KMS-11 (cell line): ENCODE measurements around the gene MRTO4.

Experiments
- H2AFZ ChIP-seq: fragments of 200-600 bp; sonication (generic); 2 replicates; pipeline ENCODE4 v1.6.1; 2016; ENCODE audit warnings: antibody characterized with exemption, mixed run types, low read depth
- H3K27ac ChIP-seq: fragments of 200-600 bp; sonication (generic); 2 replicates; pipeline ENCODE4 v1.6.1; 2016; ENCODE audit warnings: mild to moderate bottlenecking, mixed run types
- H3K27me3 ChIP-seq: fragments of 200-600 bp; sonication (generic); 2 replicates; pipeline ENCODE4 v1.6.1; 2017; ENCODE audit warnings: mild to moderate bottlenecking, low read depth, mixed run types, moderate library complexity; ENCODE audit not compliant: insufficient read depth
- H3K36me3 ChIP-seq: fragments of 200-600 bp; sonication (generic); 2 replicates; pipeline ENCODE4 v1.6.1; 2017; ENCODE audit warnings: mild to moderate bottlenecking, mixed run types; ENCODE audit not compliant: insufficient read depth
- H3K4me1 ChIP-seq: fragments of 200-600 bp; sonication (generic); 2 replicates; pipeline ENCODE4 v1.6.1; 2016; ENCODE audit warnings: mild to moderate bottlenecking, low read depth, mixed run types; ENCODE audit not compliant: poor library complexity, severe bottlenecking
- H3K4me2 ChIP-seq: fragments of 200-600 bp; sonication (generic); 2 replicates; pipeline ENCODE4 v1.7.0; 2016; ENCODE audit warnings: mild to moderate bottlenecking, mixed run types
- H3K4me3 ChIP-seq: fragments of 200-600 bp; sonication (generic); IDR thresholded peaks from 2 replicates; pipeline ENCODE4 v1.6.1; 2017; ENCODE audit warnings: low read depth, low read length, mixed read lengths; ENCODE audit not compliant: insufficient read depth
- H3K79me2 ChIP-seq: fragments of 200-600 bp; sonication (generic); 2 replicates; pipeline ENCODE4 v1.6.1; 2016; ENCODE audit warnings: low read depth, mixed run types; ENCODE audit not compliant: insufficient read depth
- H3K9ac ChIP-seq: fragments of 200-600 bp; sonication (generic); 2 replicates; pipeline ENCODE4 v1.6.1; 2016; ENCODE audit warnings: mild to moderate bottlenecking, mixed run types
- H4K20me1 ChIP-seq: fragments of 200-600 bp; sonication (generic); 2 replicates; pipeline ENCODE4 v1.6.1; 2016; ENCODE audit warnings: mild to moderate bottlenecking, mixed run types; ENCODE audit not compliant: insufficient read depth
- TF ChIP-seq, protein P1 (sequence below): fragments of 200-600 bp; sonication (generic); conservative IDR thresholded peaks from 2 replicates; pipeline ENCODE4 v1.6.1; 2017; ENCODE audit warnings: low read depth, mild to moderate bottlenecking, antibody characterized with exemption, low read length, moderate library complexity, mixed read lengths

The MRTO4 gene

DNA sequence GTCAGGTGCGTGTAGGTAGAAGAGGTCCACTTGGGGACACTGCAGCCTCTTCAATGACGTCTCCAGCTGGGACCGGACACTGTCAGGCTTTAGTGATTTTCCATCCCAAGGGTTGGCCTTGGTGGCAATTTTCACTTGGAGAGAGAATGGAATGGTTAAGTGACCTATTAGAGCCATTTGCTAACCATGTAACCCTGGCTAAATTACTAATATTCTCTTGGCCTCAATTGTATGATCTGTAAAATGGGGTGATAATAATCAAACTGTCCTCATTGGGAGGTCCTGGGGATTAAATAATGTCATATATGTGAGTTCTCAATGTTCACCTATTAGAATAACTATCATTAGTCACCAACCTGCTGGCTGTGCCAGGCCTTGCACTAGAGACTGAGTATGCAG, 56.9 kb downstream of the MRTO4 start:
- Histone ChIP-seq H3K27me3 (no peaks in the 10 kb centered on the region), H3K36me3 (no peaks in the 10 kb centered on the region), H4K20me1 (no peaks in the 10 kb centered on the region), H2AFZ (no peak overlapping the region), H3K9ac (no peak overlapping the region), H3K79me2 (no peaks in the 10 kb centered on the region), H3K27ac (no peak overlapping the region), H3K4me2 (no peak overlapping the region), H3K4me3 (no peak overlapping the region), H3K4me1 (peaks cover 16% of the 10 kb centered on the region)
- TF ChIP-seq, protein P1, sequence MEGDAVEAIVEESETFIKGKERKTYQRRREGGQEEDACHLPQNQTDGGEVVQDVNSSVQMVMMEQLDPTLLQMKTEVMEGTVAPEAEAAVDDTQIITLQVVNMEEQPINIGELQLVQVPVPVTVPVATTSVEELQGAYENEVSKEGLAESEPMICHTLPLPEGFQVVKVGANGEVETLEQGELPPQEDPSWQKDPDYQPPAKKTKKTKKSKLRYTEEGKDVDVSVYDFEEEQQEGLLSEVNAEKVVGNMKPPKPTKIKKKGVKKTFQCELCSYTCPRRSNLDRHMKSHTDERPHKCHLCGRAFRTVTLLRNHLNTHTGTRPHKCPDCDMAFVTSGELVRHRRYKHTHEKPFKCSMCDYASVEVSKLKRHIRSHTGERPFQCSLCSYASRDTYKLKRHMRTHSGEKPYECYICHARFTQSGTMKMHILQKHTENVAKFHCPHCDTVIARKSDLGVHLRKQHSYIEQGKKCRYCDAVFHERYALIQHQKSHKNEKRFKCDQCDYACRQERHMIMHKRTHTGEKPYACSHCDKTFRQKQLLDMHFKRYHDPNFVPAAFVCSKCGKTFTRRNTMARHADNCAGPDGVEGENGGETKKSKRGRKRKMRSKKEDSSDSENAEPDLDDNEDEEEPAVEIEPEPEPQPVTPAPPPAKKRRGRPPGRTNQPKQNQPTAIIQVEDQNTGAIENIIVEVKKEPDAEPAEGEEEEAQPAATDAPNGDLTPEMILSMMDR = no peak

DNA sequence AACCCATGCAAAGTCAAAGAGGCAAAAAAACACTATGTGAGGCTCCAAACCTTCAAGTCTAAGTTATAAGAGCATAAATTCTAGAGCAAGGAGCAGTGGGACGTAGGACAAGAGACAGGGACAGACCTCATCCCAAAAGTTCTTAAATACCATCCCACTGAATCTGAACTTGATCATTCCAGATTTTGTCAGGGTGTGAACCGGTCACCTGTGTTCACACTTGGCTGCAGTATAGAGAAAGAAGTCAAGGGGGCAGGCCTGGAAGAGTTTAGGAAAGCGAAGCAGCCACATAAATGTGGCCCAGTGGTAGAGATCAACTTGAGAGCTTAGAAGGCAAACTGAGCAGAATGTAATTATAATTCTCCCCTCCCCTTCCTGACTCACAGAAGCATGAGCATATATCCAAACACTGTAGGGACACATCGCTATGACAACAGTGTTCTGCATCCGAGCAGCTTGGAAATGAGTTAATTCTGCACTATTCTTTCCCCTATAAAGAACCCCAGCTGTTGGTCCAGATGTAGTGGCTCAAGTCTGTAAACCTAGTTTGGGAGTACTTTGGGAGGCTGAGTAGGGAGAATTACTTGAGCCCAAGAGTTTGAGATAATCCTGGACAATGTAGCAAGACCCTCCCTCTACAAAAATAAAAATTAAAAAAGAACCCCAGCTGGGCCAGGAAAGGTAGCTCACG, 57.7 kb downstream of the MRTO4 start:
- H3K27ac ChIP-seq = no peak overlapping the region

More for the DNA sequence above, 57.7 kb downstream of the MRTO4 start:
- H3K4me1 ChIP-seq = peaks cover 16% of the 10 kb centered on the region
- H4K20me1 ChIP-seq = no peaks in the 10 kb centered on the region
- H3K36me3 ChIP-seq = no peaks in the 10 kb centered on the region
- H3K27me3 ChIP-seq = no peaks in the 10 kb centered on the region
- H3K4me3 ChIP-seq = no peak overlapping the region
- H3K79me2 ChIP-seq = no peaks in the 10 kb centered on the region
- no peak overlapping the region for H3K9ac ChIP-seq
- H3K4me2 ChIP-seq = no peak overlapping the region
- H2AFZ ChIP-seq = no peak overlapping the region
- TF ChIP-seq, protein P1 = no peak
